Sigmoid colon (tissue), 7 donors: Measurements from ENCODE around the gene APAF1. TPM values are rescaled to one million over a fixed set of nuclear protein-coding genes. Genes with fewer than 3 reads are reported as not detected.

Source experiments
- DNase-seq: peaks from one replicate; pipeline ENCODE4 v3.0.0-alpha.2; 2019
- H3K27ac ChIP-seq, 4 donors: fragments of 200-600 bp; sonication (generic); one replicate each; pipeline ENCODE4 v1.5.1; 2016 to 2019; ENCODE audit warnings: mild to moderate bottlenecking in 1 of 4
- H3K27me3 ChIP-seq, 3 donors: fragments of 200-600 bp; sonication (generic); one replicate each; pipeline ENCODE4 v1.5.1; 2019; ENCODE audit warnings: mild to moderate bottlenecking in 1 of 3
- H3K36me3 ChIP-seq, 4 donors: fragments of 200-600 bp; sonication (generic); one replicate each; pipeline ENCODE4 v1.5.1; 2016 to 2019
- H3K4me1 ChIP-seq, 4 donors: fragments of 200-600 bp; sonication (generic); one replicate each; pipeline ENCODE4 v1.5.1; 2017 to 2019
- H3K4me3 ChIP-seq, 4 donors: fragments of 200-600 bp; sonication (generic); one replicate each; pipeline ENCODE4 v1.5.1; 2017 to 2019; ENCODE audit warnings: mild to moderate bottlenecking in 2 of 4, moderate library complexity in 1 of 4
- H3K9me3 ChIP-seq, 4 donors: fragments of 200-600 bp in 3 of 4; sonication (generic) in 3 of 4; one replicate each; pipeline versions ENCODE4 v1.5.1 to v1.6.1; 2013 to 2019
- CTCF ChIP-seq, 4 experiments: fragments of 450-650 bp in 3 of 4; fragments of 200-600 bp in 1 of 4; IDR thresholded peaks; one replicate each; pipeline ENCODE4 v1.5.1; 2016 to 2019; ENCODE audit warnings: antibody characterized with exemption in 4 of 4, mild to moderate bottlenecking in 3 of 4, moderate library complexity in 2 of 4
- EP300 ChIP-seq, 4 donors: sonication (generic); formaldehyde crosslinking; IDR thresholded peaks; one replicate each; pipeline ENCODE4 v1.6.1; 2017; ENCODE audit warnings: antibody characterized with exemption in 4 of 4
- POLR2A ChIP-seq, 2 donors: fragments of 450-650 bp; IDR thresholded peaks; one replicate each; pipeline ENCODE4 v1.6.1; 2016; ENCODE audit warnings: antibody characterized with exemption in 2 of 2, mild to moderate bottlenecking in 2 of 2, moderate library complexity in 2 of 2
- POLR2AphosphoS5 ChIP-seq, 4 donors: sonication (generic); formaldehyde crosslinking; IDR thresholded peaks; one replicate each; pipeline ENCODE4 v1.6.1; 2017; ENCODE audit warnings: antibody characterized with exemption in 4 of 4
- WGBS, 2 donors: extraction: QIAGEN DNeasy Blood & Tissue Kit; methylation state at CpG; one replicate each; pipeline ENCODE4 v1.1.7; 2013; 5-methylcytosine and 5-hydroxymethylcytosine counted together
- intact Hi-C: fragments of 100-400 bp; cut with DNase I; formaldehyde crosslinking; loops from one replicate; pipeline ENCODE4 v1.15.1; 2023
- polyA plus RNA-seq, 3 donors: library from polyadenylated mRNA; stranded (reverse); fragments of 200-250 nt; gene quantifications; one replicate each; pipeline ENCODE4 v1.2.3, GENCODE V29; 2013
- total RNA-seq, 4 donors: library from RNA; depleted of rRNA; stranded (reverse); fragments of >200 nt; gene quantifications; one replicate each; pipeline ENCODE4 v1.1.0, GENCODE V29; 2016
- donor health status: healthy with polysubstance abuse.
- donor health status: Bipolar disorder and iron deficiency.
- donor health status: healthy.

Gene APAF1
- total and polyA plus RNA-seq, 7 donors = 6.2 to 20.1 (median 14.6) TPM

DNA sequence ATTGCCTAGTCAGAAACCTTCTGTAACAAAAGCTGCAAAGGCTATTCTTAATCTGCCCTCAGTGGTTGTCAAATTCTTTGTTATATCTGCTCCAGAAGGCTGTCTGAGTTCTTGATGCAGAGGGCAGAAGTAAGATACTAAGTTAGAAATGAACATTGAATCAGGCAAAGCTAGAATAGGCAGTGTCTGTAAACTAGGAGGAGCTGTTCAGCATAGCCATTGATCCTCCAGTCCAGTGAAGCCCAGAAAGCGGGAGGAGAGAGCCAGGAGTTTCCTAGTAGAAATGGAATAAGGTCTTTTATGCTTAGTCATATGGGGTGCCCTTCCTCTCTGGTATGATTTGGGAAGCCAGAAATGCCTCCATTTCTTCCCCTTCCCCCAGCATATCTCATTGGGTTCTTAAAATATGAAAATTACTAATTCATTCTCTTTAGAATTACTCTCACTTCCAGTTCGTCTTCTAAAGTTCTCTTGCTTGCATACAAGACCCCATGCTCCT, 76.2 kb downstream of the APAF1 start:
- Histone ChIP-seq H3K9me3 (no peaks in the 10 kb centered on the region), H3K4me1 (peaks cover 0 to 5% (median 0%) of the 10 kb centered on the region in 4 donors), H3K36me3 (peaks cover 0 to 53% (median 4%) of the 10 kb centered on the region in 4 donors), H3K27me3 (no peaks in the 10 kb centered on the region), H3K4me3 (no peak overlapping the region), H3K27ac (no peak overlapping the region)
- DNase-seq = no peak
- no peak for TF ChIP-seq EP300 (IDR thresholded peaks at IDR 0.05)
- TF ChIP-seq CTCF (IDR thresholded peaks at IDR 0.05) = no peak
- intact Hi-C loops = loop anchor here (10.0 kb wide), 1 partner anchor 274 kb away; no protein-coding TSS in a partner anchor
- WGBS, 2 donors = 93 to 94% methylated on average over 2 of the region's 2 CpGs

- 76 to 89% methylated on average over 5 of the region's 5 CpGs for WGBS, 2 donors
- no peak overlapping the region for H3K4me3 ChIP-seq
- peaks cover 5 to 62% (median 15%) of the 10 kb centered on the region in 4 donors for H3K36me3 ChIP-seq
- no peaks in the 10 kb centered on the region for H3K27me3 ChIP-seq
- H3K9me3 ChIP-seq = no peaks in the 10 kb centered on the region
- no peak for DNase-seq
- intact Hi-C loops = loop anchor here (10.0 kb wide), 1 partner anchor 270 kb away; no protein-coding TSS in a partner anchor
- H3K4me1 ChIP-seq = peaks cover 0 to 5% (median 0%) of the 10 kb centered on the region in 4 donors
- TF ChIP-seq POLR2AphosphoS5 (IDR thresholded peaks at IDR 0.05) = no peak
- TF ChIP-seq EP300 (IDR thresholded peaks at IDR 0.05) = no peak
- TF ChIP-seq POLR2A (IDR thresholded peaks at IDR 0.05) = no peak
- TF ChIP-seq CTCF (IDR thresholded peaks at IDR 0.05) = no peak
- H3K27ac ChIP-seq = no peak overlapping the region
These were observed 79.5 kb downstream of the APAF1 start for GRCh38 chr12:98724384-98725155.

DNA sequence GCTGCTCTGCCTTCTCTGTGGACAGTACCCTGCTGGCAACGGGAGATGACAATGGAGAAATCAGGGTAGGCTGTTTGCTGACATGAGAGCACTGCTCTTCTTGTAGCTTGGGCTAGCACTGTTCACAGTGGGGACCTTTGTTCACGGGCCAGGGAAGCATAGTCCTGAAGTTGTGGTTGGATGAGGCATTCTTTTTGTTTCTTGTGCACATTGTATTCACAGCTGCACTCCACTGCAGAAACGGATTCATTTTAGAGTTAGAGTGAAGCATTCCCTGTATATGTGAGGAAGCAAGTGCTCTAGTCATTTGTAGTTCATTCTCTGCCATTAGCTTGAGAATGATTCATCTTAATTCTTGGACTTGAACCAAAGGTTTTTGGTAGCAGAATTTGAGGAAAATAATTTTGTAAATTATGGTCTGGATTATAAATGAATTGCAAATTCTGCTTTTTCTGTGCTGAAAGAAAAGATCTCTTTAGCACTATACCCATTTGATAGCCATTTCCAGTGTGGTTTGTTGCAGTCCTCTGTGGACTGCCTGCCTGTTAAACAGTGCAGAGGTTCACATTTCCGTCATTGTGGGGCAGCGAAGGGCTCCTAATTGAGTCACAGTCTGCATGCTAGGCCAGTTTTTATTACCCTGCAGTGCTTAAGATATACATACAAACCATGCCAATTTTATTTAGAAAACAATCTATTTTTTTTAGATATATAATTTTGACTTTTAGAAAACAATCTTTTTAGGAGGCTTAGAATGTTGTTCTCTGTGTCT, 80.6 kb downstream of the APAF1 start:
- peaks cover 0 to 5% (median 0%) of the 10 kb centered on the region in 4 donors for H3K4me1 ChIP-seq
- no peak for TF ChIP-seq EP300 (IDR thresholded peaks at IDR 0.05)
- no peak for TF ChIP-seq POLR2A (IDR thresholded peaks at IDR 0.05)
- TF ChIP-seq POLR2AphosphoS5 (IDR thresholded peaks at IDR 0.05) = no peak
- peak in 1 of 4 experiments; percentile 23 for TF ChIP-seq CTCF (IDR thresholded peaks at IDR 0.05)
- H3K4me3 ChIP-seq = no peak overlapping the region
- H3K27ac ChIP-seq = no peak overlapping the region
- WGBS, 2 donors = 70 to 79% methylated on average over 5 of the region's 5 CpGs
- no peak for DNase-seq
- H3K36me3 ChIP-seq = peaks cover 5 to 66% (median 16%) of the 10 kb centered on the region in 4 donors
- no peaks in the 10 kb centered on the region for H3K9me3 ChIP-seq
- intact Hi-C loops = loop anchor here (10.0 kb wide), 1 partner anchor 269 kb away; no protein-coding TSS in a partner anchor
- no peaks in the 10 kb centered on the region for H3K27me3 ChIP-seq

GRCh38 chr12:98727196-98727595, 82.1 kb downstream of the APAF1 start:
- Histone ChIP-seq H3K9me3 (no peaks in the 10 kb centered on the region), H3K27ac (no peak overlapping the region), H3K36me3 (peaks cover 5 to 74% (median 16%) of the 10 kb centered on the region in 4 donors), H3K4me3 (no peak overlapping the region), H3K27me3 (no peaks in the 10 kb centered on the region), H3K4me1 (peaks cover 0 to 5% (median 0%) of the 10 kb centered on the region in 4 donors)
- intact Hi-C loops = loop anchor here (10.0 kb wide), 1 partner anchor 268 kb away; no protein-coding TSS in a partner anchor
- no peak for DNase-seq
- TF ChIP-seq EP300 (IDR thresholded peaks at IDR 0.05) = no peak
- no peak for TF ChIP-seq POLR2AphosphoS5 (IDR thresholded peaks at IDR 0.05)
- TF ChIP-seq POLR2A (IDR thresholded peaks at IDR 0.05) = no peak
- no peak for TF ChIP-seq CTCF (IDR thresholded peaks at IDR 0.05)
- WGBS, 2 donors = 93 to 96% methylated on average over 5 of the region's 5 CpGs
